Esophagus muscularis mucosa (tissue), 4 donors: ENCODE data around the gene PTPRJ. TPM values are rescaled to one million over a fixed set of nuclear protein-coding genes. Genes with fewer than 3 reads are reported as not detected.

ENCODE experiments used
- DNase-seq: peaks from one replicate; pipeline ENCODE4 v3.0.0-alpha.2; 2017; ENCODE audit errors: extremely low spot score
- H3K27ac ChIP-seq, 4 donors: fragments of 200-600 bp; sonication (generic); replicated peaks in 1 of 4; 1 replicate in 3 of 4; 2 replicates in 1 of 4; pipeline ENCODE4 v1.5.1; 2016 to 2019; ENCODE audit warnings: mild to moderate bottlenecking in 1 of 4
- H3K27me3 ChIP-seq, 4 donors: fragments of 200-600 bp; sonication (generic); one replicate each; pipeline versions ENCODE4 v1.5.1 to v1.6.0; 2016 to 2019
- H3K36me3 ChIP-seq, 4 donors: fragments of 200-600 bp; sonication (generic); one replicate each; pipeline ENCODE4 v1.5.1; 2016 to 2019
- H3K4me1 ChIP-seq, 4 donors: fragments of 200-600 bp; sonication (generic); one replicate each; pipeline ENCODE4 v1.5.1; 2016 to 2019
- H3K4me3 ChIP-seq, 4 donors: fragments of 200-600 bp; sonication (generic); 1 replicate in 2 of 4; 2 replicates in 2 of 4; pipeline ENCODE4 v1.5.1; 2016 to 2019; ENCODE audit warnings: mild to moderate bottlenecking in 4 of 4, moderate library complexity in 1 of 4
- H3K9me3 ChIP-seq, 4 donors: fragments of 200-600 bp; sonication (generic); 1 replicate in 3 of 4; 2 replicates in 1 of 4; pipeline ENCODE4 v1.5.1; 2016 to 2019
- EP300 ChIP-seq: sonication (generic); formaldehyde crosslinking; IDR thresholded peaks from one replicate; pipeline ENCODE4 v1.6.1; 2017; ENCODE audit warnings: antibody characterized with exemption
- POLR2A ChIP-seq: fragments of 450-650 bp; IDR thresholded peaks from one replicate; pipeline ENCODE4 v1.6.1; 2017; ENCODE audit warnings: antibody characterized with exemption, moderate library complexity, mild to moderate bottlenecking, low read depth
- POLR2AphosphoS5 ChIP-seq, 2 donors: sonication (generic); formaldehyde crosslinking; IDR thresholded peaks; one replicate each; pipeline ENCODE4 v1.6.1; 2017; ENCODE audit warnings: antibody characterized with exemption in 2 of 2
- WGBS: methylation state at CpG from one replicate; pipeline ENCODE4 v1.1.5; 2018; 5-methylcytosine and 5-hydroxymethylcytosine counted together
- intact Hi-C: fragments of 100-400 bp; cut with DNase I; formaldehyde crosslinking; loops from one replicate; pipeline ENCODE4 v1.15.1; 2023
- total RNA-seq, 4 donors: library from RNA; depleted of rRNA; stranded (reverse); fragments of >200 nt; gene quantifications; one replicate each; pipeline versions ENCODE4 v1.1.0 to v1.2.1, GENCODE V29; 2016
- TF ChIP-seq, protein P1 (sequence below), 3 experiments: fragments of 200-600 bp in 2 of 3; fragments of 450-650 bp in 1 of 3; sonication (generic) in 2 of 3; IDR thresholded peaks; one replicate each; pipeline ENCODE4 v1.5.1; 2017 to 2019; ENCODE audit warnings: antibody characterized with exemption in 3 of 3, mild to moderate bottlenecking in 2 of 3, moderate library complexity in 1 of 3

PTPRJ gene
- total RNA-seq, 4 donors from 2014 or later: 8.3 to 14.1 (median 10.5) TPM

DNA sequence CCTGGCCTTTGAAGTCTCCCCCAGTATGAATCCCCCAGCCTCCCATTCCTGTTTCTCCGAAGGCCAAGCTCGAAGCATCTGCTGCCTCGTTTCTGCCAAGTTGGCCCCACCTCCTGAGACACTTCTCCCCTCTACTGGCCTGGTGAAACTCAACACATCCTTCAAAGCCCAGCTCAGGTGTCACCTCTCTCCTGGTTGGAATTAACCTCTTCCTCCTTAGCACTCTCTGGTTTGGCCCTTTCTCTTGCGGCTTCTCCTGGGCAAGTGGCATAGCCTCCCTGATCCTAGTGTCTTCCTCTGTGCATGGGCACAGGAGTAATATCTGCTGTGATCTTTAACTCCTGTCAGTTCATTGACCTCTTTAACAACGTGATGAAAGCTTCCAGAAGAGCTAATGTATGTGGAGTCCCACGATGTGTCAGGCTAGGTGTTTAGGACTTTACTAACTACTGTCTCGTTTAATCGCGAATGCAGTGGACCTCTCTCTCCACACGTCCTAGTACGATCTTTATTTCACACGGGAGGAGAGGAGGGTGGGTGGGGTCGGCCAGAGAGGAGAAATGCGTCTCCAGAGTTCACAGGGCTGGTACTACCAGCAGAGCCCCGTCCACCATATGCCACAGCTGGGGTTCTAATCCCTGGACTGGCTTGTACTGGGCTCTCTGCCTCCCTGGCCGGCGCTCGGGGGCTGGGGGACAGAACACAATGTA, 826 bp upstream of the PTPRJ start:
- intact Hi-C loops: loop anchor here (5.0 kb wide), 2 partner anchors 32 to 83 kb away; no protein-coding TSS in a partner anchor

DNA sequence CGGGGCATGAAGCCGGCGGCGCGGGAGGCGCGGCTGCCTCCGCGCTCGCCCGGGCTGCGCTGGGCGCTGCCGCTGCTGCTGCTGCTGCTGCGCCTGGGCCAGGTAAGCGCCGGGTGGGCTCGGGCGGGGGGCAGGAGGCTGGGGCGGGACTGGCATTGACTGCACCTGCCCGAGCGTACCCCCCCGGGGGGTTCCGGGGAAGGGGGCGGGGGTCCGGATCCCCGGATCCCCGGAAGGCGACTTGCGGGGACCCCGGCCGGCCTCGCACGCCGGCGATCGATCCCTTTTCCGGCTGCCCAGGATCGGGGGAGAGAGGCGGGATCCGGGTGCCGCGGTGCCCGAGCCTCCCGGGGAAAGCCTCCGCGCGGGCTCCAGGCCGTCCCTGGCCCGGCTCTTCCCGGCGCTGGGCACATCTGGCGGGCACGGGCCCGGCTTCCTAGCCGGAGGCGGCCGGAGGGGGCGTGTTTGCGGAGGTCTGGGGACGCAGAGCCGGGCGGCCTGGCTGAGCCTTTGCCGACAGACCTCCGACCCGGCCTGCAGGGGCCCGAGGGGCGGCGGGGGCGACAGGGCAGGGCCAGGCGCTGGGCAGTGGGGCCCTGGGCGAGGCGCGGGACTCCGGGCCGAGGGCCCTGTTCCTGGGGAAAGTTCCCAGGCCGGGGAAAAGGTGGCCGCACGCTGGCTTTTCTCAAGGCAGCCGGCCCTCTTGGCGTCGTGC, 705 bp downstream of the PTPRJ start:
- Histone ChIP-seq H3K36me3 (no peaks in the 10 kb centered on the region), H3K4me1 (peaks cover 15 to 28% (median 25%) of the 10 kb centered on the region in 4 donors), H3K27me3 (peaks cover 0 to 6% (median 0%) of the 10 kb centered on the region in 4 donors), H3K27ac (peak overlapping the region; percentile 68 to 74 (median 71)), H3K4me3 (peak overlapping the region; percentile 70 to 84 (median 78)), H3K9me3 (no peaks in the 10 kb centered on the region)
- TF ChIP-seq POLR2A (no peak), POLR2AphosphoS5 (IDR thresholded peaks at IDR 0.05) (no peak), EP300 (no peak)
- TF ChIP-seq, protein P1, sequence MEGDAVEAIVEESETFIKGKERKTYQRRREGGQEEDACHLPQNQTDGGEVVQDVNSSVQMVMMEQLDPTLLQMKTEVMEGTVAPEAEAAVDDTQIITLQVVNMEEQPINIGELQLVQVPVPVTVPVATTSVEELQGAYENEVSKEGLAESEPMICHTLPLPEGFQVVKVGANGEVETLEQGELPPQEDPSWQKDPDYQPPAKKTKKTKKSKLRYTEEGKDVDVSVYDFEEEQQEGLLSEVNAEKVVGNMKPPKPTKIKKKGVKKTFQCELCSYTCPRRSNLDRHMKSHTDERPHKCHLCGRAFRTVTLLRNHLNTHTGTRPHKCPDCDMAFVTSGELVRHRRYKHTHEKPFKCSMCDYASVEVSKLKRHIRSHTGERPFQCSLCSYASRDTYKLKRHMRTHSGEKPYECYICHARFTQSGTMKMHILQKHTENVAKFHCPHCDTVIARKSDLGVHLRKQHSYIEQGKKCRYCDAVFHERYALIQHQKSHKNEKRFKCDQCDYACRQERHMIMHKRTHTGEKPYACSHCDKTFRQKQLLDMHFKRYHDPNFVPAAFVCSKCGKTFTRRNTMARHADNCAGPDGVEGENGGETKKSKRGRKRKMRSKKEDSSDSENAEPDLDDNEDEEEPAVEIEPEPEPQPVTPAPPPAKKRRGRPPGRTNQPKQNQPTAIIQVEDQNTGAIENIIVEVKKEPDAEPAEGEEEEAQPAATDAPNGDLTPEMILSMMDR (IDR thresholded peaks at IDR 0.05): peak in 1 of 3 experiments; percentile 7
- DNase-seq: no peak
- 0% methylated on average over 15 of the region's 82 CpGs for WGBS
- intact Hi-C loops: loop anchor here (5.0 kb wide), 2 partner anchors 34 to 81 kb away; no protein-coding TSS in a partner anchor

More for the DNA sequence above, 826 bp upstream of the PTPRJ start:
- DNase-seq: no peak
- 44% methylated on average over 18 of the region's 18 CpGs for WGBS
- TF ChIP-seq, protein P1 (IDR thresholded peaks at IDR 0.05): no peak
- TF ChIP-seq POLR2A (no peak), EP300 (no peak), POLR2AphosphoS5 (IDR thresholded peaks at IDR 0.05) (no peak)
- peak overlapping the region; percentile 68 to 74 (median 71) for H3K27ac ChIP-seq
- H3K36me3 ChIP-seq: no peaks in the 10 kb centered on the region
- peaks cover 0 to 6% (median 0%) of the 10 kb centered on the region in 4 donors for H3K27me3 ChIP-seq
- H3K9me3 ChIP-seq: no peaks in the 10 kb centered on the region
- H3K4me1 ChIP-seq: peaks cover 20 to 34% (median 28%) of the 10 kb centered on the region in 4 donors
- peak overlapping the region; percentile 70 to 84 (median 78) for H3K4me3 ChIP-seq

DNA sequence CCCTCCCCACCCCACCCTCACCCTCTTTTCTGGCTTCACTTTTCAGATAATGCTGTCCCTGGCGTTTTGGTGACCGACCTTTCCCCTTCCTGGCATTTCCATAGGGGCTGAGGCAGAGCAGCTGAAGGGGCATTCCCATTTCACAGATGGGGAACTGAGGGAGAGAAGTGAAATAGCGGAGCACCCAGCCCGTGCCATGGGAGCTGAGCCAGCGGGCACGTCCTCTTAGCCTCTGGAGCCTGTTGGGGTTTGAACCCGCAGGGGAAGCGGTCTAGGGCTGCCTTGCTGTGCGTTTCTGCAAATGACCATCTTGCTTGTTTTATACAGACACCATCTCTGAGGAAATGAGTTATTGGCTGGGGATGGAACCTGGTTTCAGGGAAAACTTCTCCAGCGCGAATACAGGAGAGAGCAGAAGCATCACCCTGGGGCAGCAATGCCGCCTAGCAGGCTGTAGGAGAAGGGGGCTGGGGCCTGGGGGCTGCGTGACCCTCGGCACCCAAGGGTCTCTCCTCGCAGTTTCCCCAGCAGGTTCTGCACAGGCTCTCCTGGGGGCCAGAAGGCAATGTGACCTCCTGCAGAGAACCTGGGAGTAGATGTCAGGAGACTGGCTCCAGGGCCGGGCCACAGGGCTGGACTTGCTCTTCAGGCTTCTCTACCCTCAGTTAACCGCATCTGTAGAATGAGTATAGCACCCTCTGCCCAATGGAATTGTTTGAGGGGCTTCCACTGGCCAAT, 1.5 kb downstream of the PTPRJ start:
- H3K9me3 ChIP-seq: no peaks in the 10 kb centered on the region
- H3K27me3 ChIP-seq: peaks cover 0 to 6% (median 0%) of the 10 kb centered on the region in 4 donors
- intact Hi-C loops: loop anchor here (5.0 kb wide), 2 partner anchors 35 to 80 kb away; no protein-coding TSS in a partner anchor
- TF ChIP-seq EP300: no peak
- TF ChIP-seq POLR2AphosphoS5 (IDR thresholded peaks at IDR 0.05): no peak
- TF ChIP-seq POLR2A: no peak
- TF ChIP-seq, protein P1 (IDR thresholded peaks at IDR 0.05): no peak
- DNase-seq: no peak
- 53% methylated on average over 16 of the region's 17 CpGs for WGBS
- H3K27ac ChIP-seq: peak overlapping the region; percentile 68 to 74 (median 71)
- H3K36me3 ChIP-seq: no peaks in the 10 kb centered on the region
- H3K4me1 ChIP-seq: peaks cover 15 to 28% (median 25%) of the 10 kb centered on the region in 4 donors
- H3K4me3 ChIP-seq: peak overlapping the region; percentile 70 to 84 (median 78)

DNA sequence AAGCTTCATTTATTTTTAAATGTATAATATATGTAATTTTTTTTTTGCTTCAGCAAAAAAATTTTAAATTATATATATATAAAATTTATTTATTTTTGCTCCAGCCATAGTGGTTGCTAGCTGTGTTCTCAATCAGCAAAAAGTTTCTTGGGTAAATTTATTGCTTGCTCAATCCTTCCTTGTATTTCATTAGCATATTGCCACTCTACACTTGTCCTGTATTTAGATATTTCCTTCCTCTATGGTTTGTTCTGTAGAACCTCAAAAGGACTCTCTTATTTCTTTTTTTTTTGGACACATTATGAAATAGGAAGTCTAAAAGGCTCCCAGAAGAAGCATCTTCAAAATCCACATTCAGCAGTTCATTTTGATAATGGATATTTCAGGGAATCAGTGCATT, 2.3 kb downstream of the PTPRJ start:
- Histone ChIP-seq H3K9me3 (no peaks in the 10 kb centered on the region), H3K4me3 (no peak overlapping the region), H3K27me3 (peaks cover 0 to 6% (median 0%) of the 10 kb centered on the region in 4 donors), H3K27ac (no peak overlapping the region), H3K4me1 (peaks cover 15 to 28% (median 25%) of the 10 kb centered on the region in 4 donors), H3K36me3 (no peaks in the 10 kb centered on the region)
- TF ChIP-seq, protein P1 (IDR thresholded peaks at IDR 0.05): no peak
- TF ChIP-seq EP300 (no peak), POLR2A (no peak), POLR2AphosphoS5 (IDR thresholded peaks at IDR 0.05) (no peak)
- no peak for DNase-seq
- intact Hi-C loops: loop anchor here (5.0 kb wide), 2 partner anchors 35 to 80 kb away; no protein-coding TSS in a partner anchor
